CD4-positive, alpha-beta T cell (primary cell): ENCODE data around the gene MIEF2. TPM values are rescaled to one million over a fixed set of nuclear protein-coding genes. Genes with fewer than 3 reads are reported as not detected.

Experiments
- ATAC-seq: fragments of 200-7000 bp; cut with Tn5 transposase; one replicate; pipeline ENCODE4 v1.10.0; 2022; ENCODE audit warnings: mild to moderate bottlenecking; ENCODE audit not compliant: poor library complexity
- CTCF ChIA-PET: fragments of 350-600 bp; sonication (Branson Sonifier 250); formaldehyde crosslinking; loops from one replicate; lab custom pipeline; 2021; ENCODE audit warnings: antibody characterized with exemption, inconsistent platforms; lab: Charles Lee
- POLR2A ChIA-PET: fragments of 350-600 bp; sonication (Branson Sonifier 250); formaldehyde crosslinking; loops from one replicate; lab custom pipeline; 2021; ENCODE audit warnings: antibody characterized with exemption, inconsistent platforms; lab: Charles Lee
- DNase-seq, 14 experiments: peaks; one replicate each; pipeline ENCODE4 v3.0.0-alpha.2; 2013 to 2020; ENCODE audit warnings: mixed read lengths in 2 of 14
- H3K27ac ChIP-seq, 2 donors: one replicate each; pipeline versions ENCODE4 v1.5.1 to v1.7.0; 2013; ENCODE audit warnings: low read length in 2 of 2, low read depth in 1 of 2, mild to moderate bottlenecking in 1 of 2
- H3K27me3 ChIP-seq, 2 experiments: 1 replicate in 1 of 2; 2 replicates in 1 of 2; pipeline versions ENCODE4 v1.6.1 to v1.7.0; 2013; ENCODE audit warnings: low read length in 2 of 2, control low read depth in 1 of 2, mild to moderate bottlenecking in 1 of 2, moderate library complexity in 1 of 2; ENCODE audit not compliant: insufficient read depth in 2 of 2, control insufficient read depth in 1 of 2
- H3K36me3 ChIP-seq: one replicate; pipeline ENCODE4 v1.6.1; 2013; ENCODE audit warnings: low read length, control low read depth; ENCODE audit not compliant: insufficient read depth
- H3K4me1 ChIP-seq: one replicate; pipeline ENCODE4 v1.6.1; 2013; ENCODE audit warnings: low read length, control low read depth; ENCODE audit not compliant: insufficient read depth
- H3K4me3 ChIP-seq: one replicate; pipeline ENCODE4 v1.5.1; 2013; ENCODE audit warnings: mild to moderate bottlenecking, low read length, moderate library complexity
- H3K9me3 ChIP-seq, 2 experiments: 1 replicate in 1 of 2; 2 replicates in 1 of 2; pipeline versions ENCODE4 v1.6.1 to v1.7.0; 2013; ENCODE audit warnings: low read length in 2 of 2, mild to moderate bottlenecking in 2 of 2, control low read depth in 1 of 2, moderate library complexity in 1 of 2; ENCODE audit not compliant: control insufficient read depth in 1 of 2, insufficient read depth in 1 of 2
- H3K27ac Mint-ChIP-seq: one replicate; pipeline ENCODE4 v1.8.0; 2020; ENCODE audit warnings: mixed read lengths
- H3K27me3 Mint-ChIP-seq: one replicate; pipeline ENCODE4 v1.8.0; 2021; ENCODE audit warnings: mixed read lengths
- H3K36me3 Mint-ChIP-seq: one replicate; pipeline ENCODE4 v1.8.0; 2021; ENCODE audit warnings: low read depth, mixed read lengths
- H3K4me1 Mint-ChIP-seq: one replicate; pipeline ENCODE4 v1.8.0; 2021; ENCODE audit warnings: low read depth, mixed read lengths
- H3K4me3 Mint-ChIP-seq: one replicate; pipeline ENCODE4 v1.8.0; 2020; ENCODE audit warnings: mild to moderate bottlenecking, mixed read lengths
- H3K9me3 Mint-ChIP-seq: one replicate; pipeline ENCODE4 v1.8.0; 2020; ENCODE audit warnings: mixed read lengths
- CTCF ChIP-seq: fragments of 200-600 bp; IDR thresholded peaks from one replicate; pipeline ENCODE4 v1.8.0; 2022; ENCODE audit warnings: antibody characterized with exemption, mild to moderate bottlenecking
- intact Hi-C, 2 experiments: fragments of 100-400 bp; cut with DNase I in 1 of 2; cut with micrococcal nuclease in 1 of 2; formaldehyde crosslinking; loops; one replicate each; pipeline versions ENCODE4 v1.15.1 to v1.9.0; 2023 to 2025; cut with DNase I, micrococcal nuclease
- total RNA-seq, 174 experiments: library from RNA in 2 of 174; stranded (reverse) in 2 of 174; gene quantifications; one replicate each; pipeline ENCODE4 v1.2.3 and lab custom pipeline; 2021 to 2026

The MIEF2 gene
- total RNA-seq, 2 experiments from 2014 or later, result 10.7 to 14.3 TPM

- no peak for TF ChIP-seq CTCF
- Mint-ChIP-seq H3K27ac (no peak overlapping the region), H3K4me1 (peaks cover 19% of the 10 kb centered on the region), H3K9me3 (no peaks in the 10 kb centered on the region), H3K27me3 (no peaks in the 10 kb centered on the region), H3K36me3 (peaks cover 75% of the 10 kb centered on the region), H3K4me3 (no peak overlapping the region)
- no peaks in the 10 kb centered on the region for H3K9me3 ChIP-seq
- no peak for DNase-seq
- intact Hi-C loops, result no loop called here
- no peaks in the 10 kb centered on the region for H3K27me3 ChIP-seq
- H3K36me3 ChIP-seq, result peaks cover 89% of the 10 kb centered on the region
- no peak for ATAC-seq
- CTCF ChIA-PET, result no interaction called here
- POLR2A ChIA-PET, result no interaction called here
- peaks cover 17% of the 10 kb centered on the region for H3K4me1 ChIP-seq
- H3K4me3 ChIP-seq, result no peak overlapping the region
- H3K27ac ChIP-seq, result no peak overlapping the region
Measured at GRCh38 chr17:18252160-18252559, 8.3 kb upstream of the MIEF2 start.

GRCh38 chr17:18253187-18253884 is 7.1 kb upstream of the MIEF2 start:
- Mint-ChIP-seq H3K4me1 (peaks cover 23% of the 10 kb centered on the region), H3K9me3 (no peaks in the 10 kb centered on the region), H3K36me3 (peaks cover 70% of the 10 kb centered on the region), H3K27me3 (no peaks in the 10 kb centered on the region), H3K27ac (no peak overlapping the region), H3K4me3 (no peak overlapping the region)
- DNase-seq (no peak), ATAC-seq (no peak)
- peaks cover 78% of the 10 kb centered on the region for H3K36me3 ChIP-seq
- peaks cover 26% of the 10 kb centered on the region for H3K4me1 ChIP-seq
- no peak for TF ChIP-seq CTCF
- H3K27ac ChIP-seq, result no peak overlapping the region
- no peaks in the 10 kb centered on the region for H3K27me3 ChIP-seq
- CTCF ChIA-PET, result no interaction called here
- H3K4me3 ChIP-seq, result no peak overlapping the region
- intact Hi-C loops, result no loop called here
- POLR2A ChIA-PET, result no interaction called here
- no peaks in the 10 kb centered on the region for H3K9me3 ChIP-seq

GRCh38 chr17:18253947-18254821 is 6.3 kb upstream of the MIEF2 start:
- POLR2A ChIA-PET, result no interaction called here
- no peaks in the 10 kb centered on the region for H3K27me3 Mint-ChIP-seq
- H3K9me3 Mint-ChIP-seq, result no peaks in the 10 kb centered on the region
- no peak overlapping the region for H3K27ac ChIP-seq
- peaks cover 22% of the 10 kb centered on the region for H3K4me1 Mint-ChIP-seq
- no peak overlapping the region for H3K4me3 ChIP-seq
- peak overlapping the region; percentile 34 for H3K4me3 Mint-ChIP-seq
- no peak for ATAC-seq
- no peak for TF ChIP-seq CTCF
- intact Hi-C loops, result no loop called here
- CTCF ChIA-PET, result no interaction called here
- H3K4me1 ChIP-seq, result peaks cover 32% of the 10 kb centered on the region
- peaks cover 61% of the 10 kb centered on the region for H3K36me3 Mint-ChIP-seq
- no peak for DNase-seq
- H3K36me3 ChIP-seq, result peaks cover 69% of the 10 kb centered on the region
- H3K27ac Mint-ChIP-seq, result no peak overlapping the region
- H3K27me3 ChIP-seq, result no peaks in the 10 kb centered on the region
- H3K9me3 ChIP-seq, result no peaks in the 10 kb centered on the region
